HepG2 (cell line): Measurements from ENCODE around the gene TRAPPC3. TPM values are rescaled to one million over a fixed set of nuclear protein-coding genes. Genes with fewer than 3 reads are reported as not detected.

Experiments
- ARNT ChIP-seq: fragments of 450-650 bp; IDR thresholded peaks from 2 replicates; pipeline ENCODE4 v1.6.1; 2017
- CBX1 ChIP-seq: IDR thresholded peaks from one replicate; pipeline ENCODE4 v1.6.1; 2016; ENCODE audit warnings: antibody characterized with exemption, low read depth
- DR1 ChIP-seq: sonication (generic); formaldehyde crosslinking; IDR thresholded peaks from 2 replicates; pipeline ENCODE4 v1.8.0; 2021; ENCODE audit warnings: mild to moderate bottlenecking, missing genetic modification reagents, inconsistent platforms
- HES4 ChIP-seq: sonication (generic); formaldehyde crosslinking; IDR thresholded peaks from 2 replicates; pipeline ENCODE4 v1.9.0; 2021; ENCODE audit warnings: mild to moderate bottlenecking, missing genetic modification reagents, borderline replicate concordance
- HMG20B ChIP-seq: conservative IDR thresholded peaks from 2 replicates; pipeline ENCODE4 v1.6.1; 2016; ENCODE audit warnings: missing genetic modification reagents, missing compliant biosample characterization
- KLF11 ChIP-seq: IDR thresholded peaks from 2 replicates; pipeline ENCODE4 v1.6.1; 2016; ENCODE audit warnings: missing compliant biosample characterization
- MAFF ChIP-seq: IDR thresholded peaks from 2 replicates; pipeline ENCODE4 v1.6.1; 2011; ENCODE audit warnings: low read depth, low read length, improper control_type of control experiment
- SOX13 ChIP-seq, 3 experiments: fragments of 450-650 bp in 1 of 3; sonication (generic) in 1 of 3; formaldehyde crosslinking in 1 of 3; IDR thresholded peaks in 2 of 3; conservative IDR thresholded peaks in 1 of 3; 2 replicates each; pipeline versions ENCODE4 v1.5.0 to v1.6.1; 2016 to 2020; ENCODE audit warnings: antibody characterized with exemption in 1 of 3, mild to moderate bottlenecking in 1 of 3, missing compliant biosample characterization in 1 of 3, missing genetic modification reagents in 1 of 3, moderate library complexity in 1 of 3
- TBL1XR1 ChIP-seq: fragments of 150-350 bp; IDR thresholded peaks from 2 replicates; pipeline ENCODE4 v1.6.1; 2014; ENCODE audit warnings: borderline replicate concordance, low read length; ENCODE audit not compliant: partially characterized antibody
- ZNF317 ChIP-seq: sonication (generic); formaldehyde crosslinking; IDR thresholded peaks from 2 replicates; pipeline ENCODE4 v1.5.0; 2020; ENCODE audit warnings: mild to moderate bottlenecking, missing genetic modification reagents
- ZNF33A ChIP-seq: sonication (generic); formaldehyde crosslinking; IDR thresholded peaks from 2 replicates; pipeline ENCODE4 v1.5.1; 2020; ENCODE audit warnings: missing genetic modification reagents, mild to moderate bottlenecking, moderate library complexity, borderline replicate concordance
- ZNF552 ChIP-seq: sonication (generic); formaldehyde crosslinking; IDR thresholded peaks from 2 replicates; pipeline ENCODE4 v1.9.0; 2022; ENCODE audit warnings: missing genetic modification reagents, mild to moderate bottlenecking, borderline replicate concordance
- ZNF556 ChIP-seq: sonication (generic); formaldehyde crosslinking; IDR thresholded peaks from 2 replicates; pipeline ENCODE4 v1.4.0; 2020; ENCODE audit warnings: mild to moderate bottlenecking, missing genetic modification reagents, borderline replicate concordance
- ZNF879 ChIP-seq: sonication (generic); formaldehyde crosslinking; IDR thresholded peaks from 2 replicates; pipeline ENCODE4 v1.8.1; 2023; ENCODE audit warnings: missing genetic modification reagents
- ZSCAN22 ChIP-seq: sonication (generic); formaldehyde crosslinking; IDR thresholded peaks from 2 replicates; pipeline ENCODE4 v1.4.0; 2020; ENCODE audit warnings: mild to moderate bottlenecking, missing genetic modification reagents
- polyA plus RNA-seq, 8 experiments: library from polyadenylated mRNA; depleted of rRNA in 3 of 8; stranded (reverse) in 7 of 8; unstranded in 1 of 8; fragments of >200 nt; fragmentation: Illumina TruSeq in 4 of 8; extraction: Trizol in 4 of 8; gene quantifications; 2 replicates each; pipeline versions ENCODE4 v1.2.1 to v1.2.3, GENCODE V29; 2011 to 2016; ENCODE audit warnings: low read depth in 4 of 8, missing spikeins in 1 of 8, mixed read lengths in 1 of 8; ENCODE audit not compliant: insufficient read depth in 1 of 8
- total RNA-seq, 5 experiments: library from RNA; depleted of rRNA; stranded (reverse); fragments of >200 nt; fragmentation: Illumina TruSeq; extraction: Trizol; gene quantifications; 2 replicates each; pipeline ENCODE4 v1.2.3, GENCODE V29; 2016; ENCODE audit warnings: low read depth in 1 of 5
- TF ChIP-seq, protein P1 (sequence below): sonication (generic); formaldehyde crosslinking; IDR thresholded peaks from 2 replicates; pipeline ENCODE4 v1.5.1; 2020; ENCODE audit warnings: mild to moderate bottlenecking, missing genetic modification reagents, moderate library complexity
- TF ChIP-seq, protein P2 (sequence below): sonication (generic); formaldehyde crosslinking; IDR thresholded peaks from 2 replicates; pipeline ENCODE4 v1.4.0; 2020; ENCODE audit warnings: missing genetic modification reagents
- TF ChIP-seq, protein P3 (sequence below): sonication (generic); formaldehyde crosslinking; IDR thresholded peaks from 2 replicates; pipeline ENCODE4 v1.4.0; 2020; ENCODE audit warnings: missing genetic modification reagents
- TF ChIP-seq, protein P4 (sequence below): sonication (generic); formaldehyde crosslinking; IDR thresholded peaks from 2 replicates; pipeline ENCODE4 v1.8.1; 2023; ENCODE audit warnings: missing genetic modification reagents, mild to moderate bottlenecking, borderline replicate concordance

Gene TRAPPC3
- total and polyA plus RNA-seq, 2 of the 13 experiments (the other 11 are each of a cell fraction or from before 2014, with no cell fraction given): 53.7 to 62.4 TPM

- TF ChIP-seq, protein P1, sequence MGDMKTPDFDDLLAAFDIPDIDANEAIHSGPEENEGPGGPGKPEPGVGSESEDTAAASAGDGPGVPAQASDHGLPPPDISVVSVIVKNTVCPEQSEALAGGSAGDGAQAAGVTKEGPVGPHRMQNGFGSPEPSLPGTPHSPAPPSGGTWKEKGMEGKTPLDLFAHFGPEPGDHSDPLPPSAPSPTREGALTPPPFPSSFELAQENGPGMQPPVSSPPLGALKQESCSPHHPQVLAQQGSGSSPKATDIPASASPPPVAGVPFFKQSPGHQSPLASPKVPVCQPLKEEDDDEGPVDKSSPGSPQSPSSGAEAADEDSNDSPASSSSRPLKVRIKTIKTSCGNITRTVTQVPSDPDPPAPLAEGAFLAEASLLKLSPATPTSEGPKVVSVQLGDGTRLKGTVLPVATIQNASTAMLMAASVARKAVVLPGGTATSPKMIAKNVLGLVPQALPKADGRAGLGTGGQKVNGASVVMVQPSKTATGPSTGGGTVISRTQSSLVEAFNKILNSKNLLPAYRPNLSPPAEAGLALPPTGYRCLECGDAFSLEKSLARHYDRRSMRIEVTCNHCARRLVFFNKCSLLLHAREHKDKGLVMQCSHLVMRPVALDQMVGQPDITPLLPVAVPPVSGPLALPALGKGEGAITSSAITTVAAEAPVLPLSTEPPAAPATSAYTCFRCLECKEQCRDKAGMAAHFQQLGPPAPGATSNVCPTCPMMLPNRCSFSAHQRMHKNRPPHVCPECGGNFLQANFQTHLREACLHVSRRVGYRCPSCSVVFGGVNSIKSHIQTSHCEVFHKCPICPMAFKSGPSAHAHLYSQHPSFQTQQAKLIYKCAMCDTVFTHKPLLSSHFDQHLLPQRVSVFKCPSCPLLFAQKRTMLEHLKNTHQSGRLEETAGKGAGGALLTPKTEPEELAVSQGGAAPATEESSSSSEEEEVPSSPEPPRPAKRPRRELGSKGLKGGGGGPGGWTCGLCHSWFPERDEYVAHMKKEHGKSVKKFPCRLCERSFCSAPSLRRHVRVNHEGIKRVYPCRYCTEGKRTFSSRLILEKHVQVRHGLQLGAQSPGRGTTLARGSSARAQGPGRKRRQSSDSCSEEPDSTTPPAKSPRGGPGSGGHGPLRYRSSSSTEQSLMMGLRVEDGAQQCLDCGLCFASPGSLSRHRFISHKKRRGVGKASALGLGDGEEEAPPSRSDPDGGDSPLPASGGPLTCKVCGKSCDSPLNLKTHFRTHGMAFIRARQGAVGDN (CRISPR knock-in tag): peak; percentile 47
- TF ChIP-seq HMG20B (CRISPR knock-in tag): no peak
- TF ChIP-seq, protein P2, sequence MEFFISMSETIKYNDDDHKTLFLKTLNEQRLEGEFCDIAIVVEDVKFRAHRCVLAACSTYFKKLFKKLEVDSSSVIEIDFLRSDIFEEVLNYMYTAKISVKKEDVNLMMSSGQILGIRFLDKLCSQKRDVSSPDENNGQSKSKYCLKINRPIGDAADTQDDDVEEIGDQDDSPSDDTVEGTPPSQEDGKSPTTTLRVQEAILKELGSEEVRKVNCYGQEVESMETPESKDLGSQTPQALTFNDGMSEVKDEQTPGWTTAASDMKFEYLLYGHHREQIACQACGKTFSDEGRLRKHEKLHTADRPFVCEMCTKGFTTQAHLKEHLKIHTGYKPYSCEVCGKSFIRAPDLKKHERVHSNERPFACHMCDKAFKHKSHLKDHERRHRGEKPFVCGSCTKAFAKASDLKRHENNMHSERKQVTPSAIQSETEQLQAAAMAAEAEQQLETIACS: no peak
- TF ChIP-seq MAFF: no peak
- no peak for TF ChIP-seq TBL1XR1
- no peak for TF ChIP-seq SOX13 (IDR thresholded peaks at IDR 0.05)
- no peak for TF ChIP-seq SOX13 (CRISPR knock-in tag; conservative IDR thresholded peaks at IDR 0.05 in 1 of 2, IDR thresholded peaks at IDR 0.05 in 1 of 2)
- no peak for TF ChIP-seq ZSCAN22 (CRISPR knock-in tag)
- TF ChIP-seq ZNF552: no peak
- TF ChIP-seq, protein P3, sequence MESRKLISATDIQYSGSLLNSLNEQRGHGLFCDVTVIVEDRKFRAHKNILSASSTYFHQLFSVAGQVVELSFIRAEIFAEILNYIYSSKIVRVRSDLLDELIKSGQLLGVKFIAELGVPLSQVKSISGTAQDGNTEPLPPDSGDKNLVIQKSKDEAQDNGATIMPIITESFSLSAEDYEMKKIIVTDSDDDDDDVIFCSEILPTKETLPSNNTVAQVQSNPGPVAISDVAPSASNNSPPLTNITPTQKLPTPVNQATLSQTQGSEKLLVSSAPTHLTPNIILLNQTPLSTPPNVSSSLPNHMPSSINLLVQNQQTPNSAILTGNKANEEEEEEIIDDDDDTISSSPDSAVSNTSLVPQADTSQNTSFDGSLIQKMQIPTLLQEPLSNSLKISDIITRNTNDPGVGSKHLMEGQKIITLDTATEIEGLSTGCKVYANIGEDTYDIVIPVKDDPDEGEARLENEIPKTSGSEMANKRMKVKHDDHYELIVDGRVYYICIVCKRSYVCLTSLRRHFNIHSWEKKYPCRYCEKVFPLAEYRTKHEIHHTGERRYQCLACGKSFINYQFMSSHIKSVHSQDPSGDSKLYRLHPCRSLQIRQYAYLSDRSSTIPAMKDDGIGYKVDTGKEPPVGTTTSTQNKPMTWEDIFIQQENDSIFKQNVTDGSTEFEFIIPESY (CRISPR knock-in tag): no peak
- TF ChIP-seq ZNF317: no peak
- no peak for TF ChIP-seq ARNT
- TF ChIP-seq, protein P4, sequence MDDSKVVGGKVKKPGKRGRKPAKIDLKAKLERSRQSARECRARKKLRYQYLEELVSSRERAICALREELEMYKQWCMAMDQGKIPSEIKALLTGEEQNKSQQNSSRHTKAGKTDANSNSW (CRISPR knock-in tag): no peak
- 0 out of 2 replicates have a peak, but pooled peaks have one; percentile 44 for TF ChIP-seq DR1 (CRISPR knock-in tag)
- 0 out of 2 replicates have a peak, but pooled peaks have one; percentile 19 for TF ChIP-seq HES4
- TF ChIP-seq ZNF33A (CRISPR knock-in tag): no peak
- TF ChIP-seq KLF11 (CRISPR knock-in tag): no peak
- TF ChIP-seq CBX1: no peak
- TF ChIP-seq ZNF879 (CRISPR knock-in tag): no peak
- TF ChIP-seq ZNF556 (CRISPR knock-in tag): 0 out of 2 replicates have a peak, but pooled peaks have one; percentile 21
These were observed 6.4 kb upstream of the TRAPPC3 start, which contains the start of gene MAP7D1 (continued) for GRCh38 chr1:36155408-36156328.
